Heart right ventricle (tissue), 16 donors: ENCODE results near the gene KCNK13. TPM values are rescaled to one million over a fixed set of nuclear protein-coding genes. Genes with fewer than 3 reads are reported as not detected.
A peak's percentile ranks its signal among the peaks of the same experiment; 100 is the strongest.

Source experiments
- ATAC-seq, 8 donors: fragments of 200-7000 bp; cut with Tn5 transposase; one replicate each; pipeline ENCODE4 v1.9.1; 2020; ENCODE audit warnings: mild to moderate bottlenecking in 8 of 8, moderate library complexity in 8 of 8, moderate number of reproducible peaks in 1 of 8
- DNase-seq, 2 donors: peaks; one replicate each; pipeline ENCODE4 v3.0.0-alpha.2; 2020
- H3K27ac ChIP-seq, 10 donors: fragments of 200-600 bp; sonication (generic) in 2 of 10; one replicate each; pipeline versions ENCODE4 v1.5.0 to v1.8.0; 2020 to 2022; ENCODE audit warnings: mild to moderate bottlenecking in 3 of 10
- H3K27me3 ChIP-seq, 7 donors: fragments of 200-600 bp; one replicate each; pipeline ENCODE4 v1.8.0; 2021 to 2022; ENCODE audit warnings: mild to moderate bottlenecking in 2 of 7
- H3K36me3 ChIP-seq, 9 donors: fragments of 200-600 bp; sonication (generic) in 1 of 9; one replicate each; pipeline versions ENCODE4 v1.5.0 to v1.8.0; 2020 to 2022; ENCODE audit warnings: mild to moderate bottlenecking in 2 of 9
- H3K4me1 ChIP-seq, 9 donors: fragments of 200-600 bp; sonication (generic) in 1 of 9; one replicate each; pipeline versions ENCODE4 v1.5.0 to v1.8.0; 2020 to 2022; ENCODE audit warnings: mild to moderate bottlenecking in 4 of 9
- H3K4me3 ChIP-seq, 10 donors: fragments of 200-600 bp; sonication (generic) in 2 of 10; one replicate each; pipeline versions ENCODE4 v1.5.0 to v1.8.0; 2020 to 2022; ENCODE audit warnings: mild to moderate bottlenecking in 7 of 10, moderate library complexity in 2 of 10
- H3K9me3 ChIP-seq, 11 donors: fragments of 200-600 bp in 10 of 11; sonication (generic) in 2 of 11; one replicate each; pipeline versions ENCODE4 v1.5.0 to v1.8.0; 2013 to 2022; ENCODE audit warnings: mild to moderate bottlenecking in 2 of 11, control low read depth in 1 of 11, moderate library complexity in 1 of 11
- CTCF ChIP-seq, 9 donors: fragments of 200-600 bp; sonication (generic) in 2 of 9; IDR thresholded peaks; one replicate each; pipeline versions ENCODE4 v1.5.0 to v1.8.0; 2021 to 2022; ENCODE audit warnings: antibody characterized with exemption in 9 of 9, mild to moderate bottlenecking in 5 of 9, moderate library complexity in 1 of 9
- WGBS, 2 donors: extraction: QIAGEN DNeasy Blood & Tissue Kit; methylation state at CpG; one replicate each; pipeline ENCODE4 v1.1.7; 2013; ENCODE audit warnings: inconsistent platforms in 1 of 2; 5-methylcytosine and 5-hydroxymethylcytosine counted together
- intact Hi-C, 10 donors: fragments of 100-400 bp; cut with DNase I; formaldehyde crosslinking; loops; one replicate each; pipeline versions ENCODE4 v1.11.1 to v1.14.2; 2022
- polyA plus RNA-seq, 2 donors: library from polyadenylated mRNA; stranded (reverse); fragments of 200-250 nt; gene quantifications; one replicate each; pipeline ENCODE4 v1.2.3, GENCODE V29; 2013
- total RNA-seq, 10 donors: library from RNA; stranded (reverse); fragmentation: NEBNext Ultra II Directional in 3 of 10; extraction: Animal tissue kit (Norgen Biotek cat#: 25700) in 3 of 10; gene quantifications; one replicate each; pipeline versions ENCODE4 v1.2.1 to v1.2.4, GENCODE V29; 2021 to 2023
- donor health status: Arrhythmogenic right ventricular cardiomyopathy.
- donor health status: ischemic (EF 13 %, LVEDD 7.1; RV severe dilation, severe dysfunction).
- donor health status: healthy with polysubstance abuse.
- donor health status: DM: no; HTN: yes; CAD: no.
- donor health status: DM: no; HTN: no; CAD: no.
- donor health status: ischemic (EF 25% LVEDD 6.9; RV normal size, moderate dysfunction).
- donor health status: ischemic (EF 25% LVEDD 5.7; RV mildly dilated, moderate dysfunction).
- donor health status: healthy.
- donor health status: DM: yes; HTN: yes; CAD: no.
- donor health status: Ischemic cardiomyopathy.
- donor health status: ischemic (EF 35%, LVEDD 5.7; RV mildly dilated, moderate dysfunction).
- donor health status: nonischemic (EF 11% LVEDD 7.7; RV severe dilation, severe dysfunction).
- donor health status: DM: yes; HTN: yes; CAD: no.
- donor health status: PGD.
- donor health status: ischemic (EF 29% LVEDD 5.4; RV normal size, mild dysfunction).
- donor health status: nonischemic (EF 23%, LVEDD 6.1; RV moderate dilation, normal function).

The KCNK13 gene
- total and polyA plus RNA-seq, 12 donors, result 0.15 to 9.6 (median 1.0) TPM

GRCh38 chr14:90188588-90188987 is 126.8 kb downstream of the KCNK13 start:
- ATAC-seq (no peak), DNase-seq (no peak)
- 83 to 87% methylated on average over 2 of the region's 2 CpGs for WGBS, 2 donors
- H3K4me1 ChIP-seq, result no peaks in the 10 kb centered on the region
- no peaks in the 10 kb centered on the region for H3K36me3 ChIP-seq
- H3K27me3 ChIP-seq, result no peaks in the 10 kb centered on the region
- H3K4me3 ChIP-seq, result no peak overlapping the region
- no peak overlapping the region for H3K27ac ChIP-seq
- intact Hi-C loops, result no loop called here
- peaks cover 0 to 4% (median 0%) of the 10 kb centered on the region in 11 donors for H3K9me3 ChIP-seq
- no peak for TF ChIP-seq CTCF (IDR thresholded peaks at IDR 0.05)

GRCh38 chr14:90191154-90191553 is 129.4 kb downstream of the KCNK13 start:
- ATAC-seq (no peak), DNase-seq (no peak)
- Histone ChIP-seq H3K9me3 (peaks cover 0 to 4% (median 0%) of the 10 kb centered on the region in 11 donors), H3K27me3 (peaks cover 0 to 6% (median 0%) of the 10 kb centered on the region in 7 donors), H3K36me3 (no peaks in the 10 kb centered on the region), H3K27ac (no peak overlapping the region), H3K4me3 (no peak overlapping the region), H3K4me1 (no peaks in the 10 kb centered on the region)
- TF ChIP-seq CTCF (IDR thresholded peaks at IDR 0.05), result no peak
- intact Hi-C loops, result no loop called here
- WGBS, 2 donors, result 68 to 85% methylated on average over 5 of the region's 5 CpGs

GRCh38 chr14:90191585-90191984 is 129.8 kb downstream of the KCNK13 start:
- Histone ChIP-seq H3K4me3 (no peak overlapping the region), H3K9me3 (peaks cover 0 to 4% (median 0%) of the 10 kb centered on the region in 11 donors), H3K27me3 (peaks cover 0 to 6% (median 0%) of the 10 kb centered on the region in 7 donors), H3K27ac (no peak overlapping the region), H3K4me1 (no peaks in the 10 kb centered on the region), H3K36me3 (no peaks in the 10 kb centered on the region)
- no peak for TF ChIP-seq CTCF (IDR thresholded peaks at IDR 0.05)
- intact Hi-C loops, result no loop called here
- 75 to 88% methylated on average over 7 of the region's 7 CpGs for WGBS, 2 donors
- no peak for ATAC-seq
- no peak for DNase-seq

- intact Hi-C loops, result no loop called here
- no peaks in the 10 kb centered on the region for H3K9me3 ChIP-seq
- no peaks in the 10 kb centered on the region for H3K4me1 ChIP-seq
- peaks cover 0 to 23% (median 5%) of the 10 kb centered on the region in 7 donors for H3K27me3 ChIP-seq
- no peak overlapping the region for H3K4me3 ChIP-seq
- ATAC-seq (no peak), DNase-seq (no peak)
- no peak overlapping the region for H3K27ac ChIP-seq
- peak in 5 of 9 donors; percentile 10 to 46 (median 28) for TF ChIP-seq CTCF (IDR thresholded peaks at IDR 0.05)
- 61 to 79% methylated on average over 9 of the region's 9 CpGs for WGBS, 2 donors
- H3K36me3 ChIP-seq, result no peaks in the 10 kb centered on the region
These were observed 132.1 kb downstream of the KCNK13 start for GRCh38 chr14:90193925-90194324.
